ENCODE measurements around the gene ITGA11.

- TF ChIP-seq POLR2AphosphoS5 (IDR thresholded peaks at IDR 0.05; ENCODE audit: low read depth, low read length) (no peak), POLR2A (IDR thresholded peaks at IDR 0.05; ENCODE audit: low read depth, low read length) (no peak), TAF1 (IDR thresholded peaks at IDR 0.05; ENCODE audit: borderline replicate concordance, low read depth, low read length) (no peak)
These were observed 101.5 kb downstream of the ITGA11 start for GRCh38 chr15:68330416-68330815.

Data from GM12892 (cell line).